GM19324 (cell line): ENCODE data around the gene TIMP3.

Source experiments
- ATAC-seq: cut with Tn5 transposase; IDR thresholded peaks from one replicate; pipeline ENCODE4 v1.9.1; 2021; ENCODE audit warnings: mild to moderate bottlenecking, moderate library complexity; ENCODE audit not compliant: unreplicated experiment, low FRiP score

Gene TIMP3

DNA sequence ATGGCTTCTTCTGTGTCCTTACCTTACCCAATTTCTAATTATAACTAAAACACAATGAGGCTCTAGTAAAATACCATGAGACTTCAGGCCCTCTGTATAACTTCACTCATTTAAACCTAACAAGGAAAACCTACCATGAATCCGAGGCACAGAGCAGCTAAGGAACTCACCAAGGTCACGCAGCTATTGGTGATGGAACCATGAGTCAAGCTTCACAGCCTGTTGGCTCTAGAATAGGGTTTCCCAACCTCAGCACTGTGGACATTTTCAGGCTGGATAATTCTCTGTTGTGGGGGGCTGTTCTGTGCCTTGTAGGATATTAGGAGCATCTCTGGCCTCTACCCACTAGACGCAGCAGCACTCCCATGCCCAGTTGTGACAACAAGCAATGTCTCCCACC, 75.7 kb downstream of the TIMP3 start:
- no peak for ATAC-seq

- ATAC-seq, result no peak
Observed at GRCh38 chr22:32879550-32879949, 78.0 kb downstream of the TIMP3 start.

GRCh38 chr22:32880061-32880460, 78.6 kb downstream of the TIMP3 start:
- no peak for ATAC-seq

DNA sequence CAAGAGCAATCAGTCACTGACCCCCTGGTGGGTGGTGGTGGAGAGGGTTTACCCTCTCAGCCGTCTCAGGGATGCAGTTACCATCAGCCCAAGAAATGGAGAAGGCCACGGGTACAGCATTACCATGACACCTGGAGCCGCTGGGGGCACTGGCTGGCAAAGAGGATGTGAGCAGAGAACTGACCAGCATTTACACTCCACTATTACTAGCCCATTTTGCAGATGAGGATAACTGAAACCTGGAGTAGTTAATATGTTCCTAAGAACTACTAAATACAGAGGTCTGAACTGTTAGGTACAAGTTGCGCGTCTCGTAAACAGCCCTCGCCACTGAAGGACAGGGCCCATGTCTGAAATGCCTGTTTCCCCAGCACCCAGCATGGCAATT, 79.0 kb downstream of the TIMP3 start:
- no peak for ATAC-seq

GRCh38 chr22:32880893-32881596, 79.5 kb downstream of the TIMP3 start:
- ATAC-seq, result no peak

DNA sequence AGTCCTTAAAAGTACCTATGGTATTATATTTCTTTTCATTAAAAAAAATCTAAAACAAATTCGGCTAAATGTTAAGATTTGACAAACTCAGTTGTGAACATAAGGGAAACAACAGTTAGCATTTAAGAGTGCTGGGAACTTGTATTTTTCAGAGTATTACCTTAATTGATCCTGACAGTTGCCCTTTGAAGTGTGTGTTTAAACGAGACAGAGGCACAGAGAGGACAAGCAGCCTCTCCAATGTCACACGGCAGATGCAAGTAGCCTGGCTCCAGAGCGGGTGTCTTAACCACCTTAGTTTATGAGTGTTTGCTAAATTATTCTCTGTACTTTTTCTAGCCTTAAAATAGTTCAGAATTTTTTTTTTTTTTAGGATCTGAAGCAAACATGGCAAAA, 80.9 kb downstream of the TIMP3 start:
- no peak for ATAC-seq

DNA sequence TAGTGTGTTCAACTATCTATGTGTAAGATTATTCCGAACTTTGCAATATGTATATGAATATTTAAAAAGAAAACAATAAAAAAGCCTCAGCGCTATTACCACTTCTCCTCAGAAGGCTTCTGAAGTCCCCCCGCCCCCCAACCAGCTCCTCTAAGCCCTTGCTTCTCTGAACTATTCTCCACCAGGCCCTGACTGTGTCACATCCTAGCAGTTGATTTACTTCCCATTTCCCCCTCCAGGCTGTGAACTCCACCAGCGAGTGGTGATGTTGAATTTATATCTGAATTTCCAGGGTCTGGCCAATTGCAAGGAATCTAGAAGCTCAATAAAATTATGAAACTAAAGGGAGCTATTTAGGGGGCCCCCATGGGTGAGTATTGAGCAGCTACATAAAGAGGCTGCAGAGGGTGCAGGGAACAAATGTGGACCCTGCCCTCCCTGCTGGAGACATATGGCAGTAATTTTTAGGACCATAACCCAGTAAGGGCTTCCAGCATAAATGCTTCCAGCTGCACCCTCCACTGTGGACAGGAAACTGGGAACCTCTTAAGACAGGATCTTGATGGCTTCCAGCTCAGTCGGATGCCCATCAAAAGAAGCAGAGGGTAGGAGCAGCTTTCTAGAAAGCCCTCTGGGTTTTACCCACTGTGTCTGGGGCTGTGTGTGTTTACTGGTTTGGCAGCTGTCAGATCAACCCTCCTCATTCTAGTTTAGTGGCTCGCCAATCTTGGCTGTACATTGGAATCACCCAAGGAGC, 81.4 kb downstream of the TIMP3 start:
- ATAC-seq, result no peak

DNA sequence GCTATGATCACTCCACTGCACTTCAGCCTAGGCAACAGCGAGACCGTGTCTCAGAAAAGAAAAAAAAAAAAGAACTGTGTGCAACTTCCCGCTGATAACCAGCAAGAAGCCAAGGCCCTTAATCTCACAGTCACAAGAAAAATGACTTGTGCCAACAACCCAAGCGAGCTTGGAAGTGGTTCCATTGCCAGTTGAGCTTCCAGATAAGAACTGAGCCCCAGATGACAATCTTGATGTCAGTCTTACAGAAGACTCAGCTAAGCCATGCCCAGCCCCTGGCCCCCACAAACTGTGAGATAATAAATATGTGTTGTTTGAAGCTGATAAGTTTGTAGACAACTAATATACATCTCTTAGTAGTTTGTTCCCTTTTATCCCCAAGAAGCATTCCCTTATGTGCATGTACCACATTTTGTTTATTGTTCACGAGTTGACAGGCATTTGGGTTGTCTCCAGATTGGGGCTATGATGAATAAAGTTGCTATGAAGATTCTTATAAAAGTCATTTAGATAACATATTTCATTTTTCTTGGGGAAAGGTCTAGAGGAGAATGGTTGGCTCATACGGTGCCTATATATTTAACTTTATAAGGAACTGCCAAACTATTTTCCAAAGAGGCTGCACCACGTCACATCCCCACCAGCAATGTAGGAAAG, 85.9 kb downstream of the TIMP3 start:
- ATAC-seq, result no peak

- no peak for ATAC-seq
Observed at GRCh38 chr22:32888976-32889375, 87.5 kb downstream of the TIMP3 start.

DNA sequence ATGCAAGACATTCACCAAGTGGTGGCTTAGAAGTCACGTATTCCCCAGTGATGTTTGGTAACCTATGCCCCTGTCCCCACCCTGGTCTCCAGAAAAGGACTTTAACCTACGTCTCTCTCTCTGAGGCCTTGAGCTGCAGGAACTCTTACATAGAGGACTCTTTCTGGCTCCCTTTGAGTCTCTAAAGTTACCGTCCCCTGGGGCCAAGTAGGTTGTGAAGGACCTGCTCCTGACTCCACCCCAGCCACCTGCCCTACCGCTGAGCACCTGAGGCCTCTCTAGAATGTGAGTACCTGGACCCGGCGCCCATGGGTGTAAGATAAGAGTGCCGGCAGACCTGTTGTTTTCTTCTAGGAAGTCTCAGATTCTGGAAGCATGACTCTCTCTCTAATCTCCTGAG, 95.4 kb downstream of the TIMP3 start:
- ATAC-seq, result no peak

GRCh38 chr22:32897400-32897799, 95.9 kb downstream of the TIMP3 start:
- no peak for ATAC-seq

DNA sequence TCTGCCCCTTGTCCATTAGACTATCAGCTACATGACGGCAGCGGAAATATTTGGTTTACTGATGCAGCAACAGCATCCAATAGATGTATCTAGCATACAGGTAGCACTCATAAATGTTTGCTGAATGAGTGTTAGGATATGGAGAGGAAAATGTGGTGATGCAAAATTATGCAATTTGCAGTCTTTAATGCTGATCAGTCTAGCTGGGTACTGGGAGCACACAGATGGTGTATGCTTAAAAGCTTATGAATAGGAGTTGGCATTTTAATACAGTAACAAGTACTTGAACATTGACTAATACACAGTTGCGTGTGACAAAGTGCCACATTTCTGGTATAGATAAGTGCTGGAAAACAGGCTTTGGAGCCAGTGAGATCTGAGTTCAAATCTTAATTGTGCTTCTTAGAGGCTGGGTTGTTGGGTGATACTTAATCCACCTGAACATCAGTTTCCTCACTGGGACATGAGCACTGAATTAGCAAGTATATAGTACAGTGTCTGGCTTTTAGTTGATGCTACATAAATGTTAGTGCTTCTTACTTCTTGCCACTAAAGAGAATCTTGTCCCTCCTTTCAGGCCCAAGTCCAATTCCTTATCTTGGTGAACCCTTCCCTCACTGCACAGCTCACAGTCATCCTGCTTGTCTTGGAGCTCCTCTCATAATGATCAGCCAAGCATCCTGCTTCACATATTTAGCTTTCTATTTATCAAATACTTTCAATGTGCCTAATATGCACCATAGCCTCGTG, 99.6 kb downstream of the TIMP3 start:
- no peak for ATAC-seq

DNA sequence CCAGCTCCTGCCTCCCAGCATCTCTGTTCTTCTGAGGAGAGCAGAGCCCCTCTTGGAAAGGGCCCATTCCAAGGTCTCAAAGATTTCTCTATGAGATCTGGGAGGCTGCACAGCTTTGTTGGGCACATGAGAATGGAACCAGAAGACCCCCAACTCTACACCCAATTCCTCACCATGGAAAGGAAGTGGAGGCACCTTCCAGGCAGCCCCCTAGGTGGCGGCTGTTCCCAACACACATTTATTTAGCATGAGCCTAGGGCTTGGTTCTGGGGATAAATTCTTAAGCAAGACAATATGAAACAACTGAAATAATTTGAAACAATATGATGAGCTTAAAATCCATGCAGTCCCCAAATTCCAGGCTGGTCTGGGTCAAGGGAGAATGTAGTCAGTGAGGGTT, 100.4 kb downstream of the TIMP3 start:
- no peak for ATAC-seq

GRCh38 chr22:32903507-32903906, 102.0 kb downstream of the TIMP3 start:
- ATAC-seq, result no peak

- ATAC-seq, result no peak
Observed at GRCh38 chr22:32904044-32904443, 102.5 kb downstream of the TIMP3 start.

- ATAC-seq, result no peak
Observed at GRCh38 chr22:32905400-32905799, 103.9 kb downstream of the TIMP3 start.

DNA sequence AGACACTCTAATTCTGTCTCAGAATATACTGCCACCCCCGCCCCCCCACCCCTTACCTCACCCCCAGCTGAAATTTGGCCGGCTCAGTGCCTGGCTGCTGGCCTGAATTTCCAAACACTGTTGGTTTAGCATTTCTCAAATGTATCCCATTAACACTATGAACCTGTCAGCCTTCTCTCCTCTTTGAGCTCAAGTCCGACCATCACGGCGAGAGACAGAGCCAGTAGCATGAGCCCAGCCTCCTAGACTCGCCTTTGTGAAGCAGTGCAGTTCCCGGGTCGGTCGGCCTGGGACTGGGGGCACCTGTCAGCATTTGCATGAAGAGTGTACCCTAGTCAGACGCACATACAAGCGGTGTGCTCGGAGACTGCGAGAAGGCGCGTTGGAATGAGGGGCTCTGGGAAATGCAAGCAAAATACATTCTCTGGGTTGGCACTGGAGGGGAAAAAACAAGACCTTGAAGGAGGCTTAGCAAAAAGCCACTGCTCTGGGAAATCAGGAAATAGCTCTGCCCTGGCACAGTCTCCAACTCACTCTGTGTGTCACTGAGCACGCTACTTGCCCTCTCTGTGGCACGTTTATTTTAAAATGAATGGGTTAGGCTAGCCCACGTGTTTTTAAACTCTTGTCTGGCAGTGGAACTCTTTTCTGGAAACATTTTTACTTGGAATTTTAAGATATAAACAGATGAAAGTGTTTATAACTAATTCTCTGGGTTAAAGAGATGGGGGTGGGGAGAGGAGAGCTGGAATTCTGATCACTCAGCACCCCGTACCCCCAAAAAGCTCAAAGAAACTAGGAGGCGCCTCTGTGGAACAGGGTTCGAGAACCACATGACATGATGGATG, 108.3 kb downstream of the TIMP3 start:
- no peak for ATAC-seq

DNA sequence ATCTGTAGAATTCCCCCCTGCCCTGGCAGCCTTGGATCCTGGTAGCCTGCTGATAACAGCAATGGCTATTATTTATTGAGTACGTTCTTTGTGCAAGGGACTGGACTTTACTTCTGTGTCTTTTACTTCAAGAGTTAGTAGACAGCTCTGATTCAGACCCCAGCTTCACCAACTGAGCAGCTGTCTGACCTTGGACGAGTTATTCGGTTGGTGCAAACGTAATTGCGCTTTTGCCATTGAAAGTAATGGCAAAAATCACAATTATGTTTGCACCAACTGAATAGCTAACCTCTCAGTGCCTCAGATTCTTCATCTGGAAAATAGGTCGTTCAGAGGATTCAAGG, 108.9 kb downstream of the TIMP3 start:
- ATAC-seq, result no peak

DNA sequence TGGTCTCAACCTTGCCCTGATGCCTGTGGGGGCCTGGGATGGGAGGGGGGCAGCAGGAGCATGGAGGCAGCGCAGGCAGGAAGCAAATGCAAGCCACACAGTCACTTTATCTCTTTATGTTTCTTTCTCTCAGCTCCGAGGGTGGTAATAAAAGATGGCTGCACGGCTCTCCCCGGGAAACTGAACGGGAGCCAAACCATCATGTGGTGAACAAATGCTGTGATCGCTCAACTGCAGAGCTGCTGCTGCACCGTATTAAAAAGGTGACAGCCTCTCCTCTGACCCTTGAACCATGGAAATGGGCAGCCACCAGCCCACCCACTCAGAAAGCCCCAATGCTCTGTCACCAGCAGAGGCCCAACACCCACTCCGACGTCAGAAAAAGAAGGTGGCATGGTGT, 110.0 kb downstream of the TIMP3 start:
- ATAC-seq, result no peak
